HepG2 (cell line): ENCODE data around the gene DIPK1C. TPM values are rescaled to one million over a fixed set of nuclear protein-coding genes. Genes with fewer than 3 reads are reported as not detected.
A peak's percentile ranks its signal among the peaks of the same experiment; 100 is the strongest.

Source experiments
- ATAC-seq: fragments of 200-7000 bp; cut with Tn5 transposase; 3 replicates; pipeline ENCODE4 v1.9.1; 2020; ENCODE audit warnings: mild to moderate bottlenecking, moderate library complexity
- BruUV-seq: library from RNA; stranded (reverse); fragments of 400-500 nt; replicated peaks from 2 replicates; lab custom pipeline; 2021; lab: Mats Ljungman, UMichigan
- CTCF ChIA-PET: fragments of 300-600 bp; formaldehyde crosslinking; extraction: SDS; loops from one replicate; lab custom pipeline; 2021; ENCODE audit warnings: low total read pairs, inconsistent platforms, low intra/inter-chr PET ratio; lab: Yijun Ruan, JAX
- POLR2A ChIA-PET: fragments of 350-600 bp; sonication (Branson Sonifier 250); formaldehyde crosslinking; loops from one replicate; lab custom pipeline; 2020; ENCODE audit warnings: antibody characterized with exemption, inconsistent platforms; lab: Yijun Ruan, JAX
- DNase-seq: peaks from one replicate; pipeline ENCODE4 v3.0.0-alpha.2; 2015; ENCODE audit warnings: low spot score
- FAIRE-seq: peaks from 3 replicates; lab custom pipeline; 2011; peaks lifted over from hg19 to GRCh38; lab: Jason Lieb, UNC
- H2AFZ ChIP-seq: one replicate; pipeline ENCODE4 v1.6.1; 2011; ENCODE audit warnings: low read length, inconsistent platforms
- H3K27ac ChIP-seq: fragments of 300-600 bp; 3 replicates; pipeline ENCODE4 v1.8.0; 2011; ENCODE audit warnings: mixed run types, mild to moderate bottlenecking, mixed read lengths, low read length, inconsistent platforms; ENCODE audit not compliant: insufficient read depth; ENCODE audit errors: extremely low read length
- H3K27me3 ChIP-seq, 2 experiments: fragments of 200-600 bp in 1 of 2; 2 replicates in 1 of 2; 3 replicates in 1 of 2; pipeline versions ENCODE4 v1.6.0 to v1.8.0; 2011; ENCODE audit warnings: low read length in 2 of 2, mild to moderate bottlenecking in 2 of 2, moderate library complexity in 2 of 2, inconsistent platforms in 1 of 2; ENCODE audit not compliant: insufficient read depth in 2 of 2, control insufficient read depth in 1 of 2
- H3K36me3 ChIP-seq, 2 experiments: fragments of 200-600 bp in 1 of 2; replicated peaks in 1 of 2; 2 replicates in 1 of 2; 3 replicates in 1 of 2; pipeline versions ENCODE4 v1.5.1 to v1.8.0; 2011; ENCODE audit warnings: low read length in 2 of 2, inconsistent platforms in 1 of 2; ENCODE audit not compliant: insufficient read depth in 2 of 2, control insufficient read depth in 1 of 2
- H3K4me1 ChIP-seq: 2 replicates; pipeline ENCODE4 v1.5.1; 2012; ENCODE audit warnings: low read length, inconsistent platforms; ENCODE audit not compliant: insufficient read depth
- H3K4me2 ChIP-seq: 2 replicates; pipeline ENCODE4 v1.6.0; 2011; ENCODE audit warnings: low read depth, low read length, inconsistent platforms
- H3K4me3 ChIP-seq, 3 experiments: fragments of 200-600 bp in 1 of 3; sonication (generic), shearing (Covaris generic) in 1 of 3; replicated peaks in 1 of 3; 2 replicates each; pipeline ENCODE4 v1.5.1; 2011 to 2016; ENCODE audit warnings: low read length in 3 of 3, inconsistent platforms in 2 of 3, low read depth in 2 of 3, mild to moderate bottlenecking in 2 of 3, control low read depth in 1 of 3, mixed read lengths in 1 of 3; ENCODE audit not compliant: insufficient read depth in 1 of 3
- H3K79me2 ChIP-seq: one replicate; pipeline ENCODE4 v1.6.1; 2011; ENCODE audit warnings: low read length, inconsistent platforms; ENCODE audit not compliant: insufficient read depth
- H3K9ac ChIP-seq: 2 replicates; pipeline ENCODE4 v1.6.0; 2011; ENCODE audit warnings: mild to moderate bottlenecking, low read depth, low read length, inconsistent platforms; ENCODE audit not compliant: insufficient read depth
- H3K9me3 ChIP-seq: 2 replicates; pipeline ENCODE4 v1.5.1; 2012; ENCODE audit warnings: mild to moderate bottlenecking, low read length
- H4K20me1 ChIP-seq: 2 replicates; pipeline ENCODE4 v1.6.0; 2011; ENCODE audit warnings: inconsistent platforms, mild to moderate bottlenecking, low read length, moderate library complexity; ENCODE audit not compliant: insufficient read depth
- ARID3A ChIP-seq: IDR thresholded peaks from 2 replicates; pipeline ENCODE4 v1.6.1; 2012; ENCODE audit warnings: low read depth, low read length, improper control_type of control experiment
- EP300 ChIP-seq, 3 experiments: sonication (generic) in 1 of 3; formaldehyde crosslinking in 1 of 3; IDR thresholded peaks; 2 replicates each; pipeline versions ENCODE4 v1.5.1 to v1.6.1; 2011 to 2020; ENCODE audit warnings: low read depth in 2 of 3, low read length in 2 of 3, borderline replicate concordance in 1 of 3, improper control_type of control experiment in 1 of 3, mild to moderate bottlenecking in 1 of 3, missing genetic modification reagents in 1 of 3, moderate library complexity in 1 of 3
- MNT ChIP-seq: fragments of 450-650 bp; IDR thresholded peaks from 2 replicates; pipeline ENCODE4 v1.6.1; 2016
- NCOR1 ChIP-seq: fragments of 200-600 bp; sonication (generic); IDR thresholded peaks from 2 replicates; pipeline ENCODE4 v1.7.0; 2017; ENCODE audit warnings: antibody characterized with exemption, low read length, borderline replicate concordance
- SALL1 ChIP-seq: sonication (generic); formaldehyde crosslinking; IDR thresholded peaks from 2 replicates; pipeline ENCODE4 v1.8.0; 2022; ENCODE audit warnings: mild to moderate bottlenecking, missing genetic modification reagents
- XRCC5 ChIP-seq: fragments of 200-400 bp; formaldehyde crosslinking; optimal IDR thresholded peaks from 2 replicates; pipeline ENCODE3; 2017; ENCODE audit warnings: mild to moderate bottlenecking, low read length
- ZNF280B ChIP-seq: sonication (generic); formaldehyde crosslinking; IDR thresholded peaks from 2 replicates; pipeline ENCODE4 v1.5.0; 2020; ENCODE audit warnings: missing genetic modification reagents, mild to moderate bottlenecking, borderline replicate concordance
- ZNF564 ChIP-seq: sonication (generic); formaldehyde crosslinking; IDR thresholded peaks from 2 replicates; pipeline ENCODE4 v1.8.1; 2023; ENCODE audit warnings: mild to moderate bottlenecking, missing genetic modification reagents
- whole genome bisulfite sequencing: methylation state at CpG from one replicate; pipeline ENCODE4 v1.1.6; 2017; ENCODE audit warnings: low lambda C conversion rate; 5-methylcytosine and 5-hydroxymethylcytosine counted together
- in situ Hi-C: cut with HindIII; loops from 2 replicates; pipeline ENCODE4 v1.10.0; 2017; ENCODE audit warnings: low pct_unique_long_range_greater_than_20kb; ENCODE audit not compliant: extremely low pct_ligation_motif_present
- intact Hi-C: fragments of 100-400 bp; cut with micrococcal nuclease; formaldehyde crosslinking; loops from one replicate; pipeline ENCODE4 v1.10.0; 2022; ENCODE audit not compliant: unreplicated experiment
- polyA plus RNA-seq, 8 experiments: library from polyadenylated mRNA; depleted of rRNA in 3 of 8; stranded (reverse) in 7 of 8; unstranded in 1 of 8; fragments of >200 nt; fragmentation: Illumina TruSeq in 4 of 8; extraction: Trizol in 4 of 8; gene quantifications; 2 replicates each; pipeline versions ENCODE4 v1.2.1 to v1.2.3, GENCODE V29; 2011 to 2016; ENCODE audit warnings: low read depth in 4 of 8, missing spikeins in 1 of 8, mixed read lengths in 1 of 8; ENCODE audit not compliant: insufficient read depth in 1 of 8
- total RNA-seq, 5 experiments: library from RNA; depleted of rRNA; stranded (reverse); fragments of >200 nt; fragmentation: Illumina TruSeq; extraction: Trizol; gene quantifications; 2 replicates each; pipeline ENCODE4 v1.2.3, GENCODE V29; 2016; ENCODE audit warnings: low read depth in 1 of 5

Gene DIPK1C
- total and polyA plus RNA-seq, 2 of the 13 experiments (the other 11 are each of a cell fraction or from before 2014, with no cell fraction given): 1.8 TPM; not detected in 1

GRCh38 chr18:74436158-74436769 is 20.8 kb downstream of the DIPK1C start (continued):
- no peak for TF ChIP-seq ZNF280B (CRISPR knock-in tag)
- TF ChIP-seq NCOR1: no peak
- no peak for TF ChIP-seq EP300 (IDR thresholded peaks at IDR 0.05; ENCODE audit: low read depth in 2 of 2, low read length in 2 of 2)
- TF ChIP-seq EP300 (CRISPR knock-in tag; IDR thresholded peaks at IDR 0.05; ENCODE audit: borderline replicate concordance): no peak
- TF ChIP-seq XRCC5: no peak
- no peak for TF ChIP-seq SALL1 (CRISPR knock-in tag)

- Histone ChIP-seq H3K79me2 (no peaks in the 10 kb centered on the region), H4K20me1 (no peaks in the 10 kb centered on the region), H3K27ac (no peak overlapping the region), H2AFZ (no peak overlapping the region), H3K9ac (no peak overlapping the region), H3K4me1 (no peaks in the 10 kb centered on the region), H3K27me3 (peaks cover 0 to 13% of the 10 kb centered on the region in 2 experiments; a peak in 2 of 5 replicates), H3K4me2 (no peak overlapping the region)
- 52% methylated on average over 4 of the region's 4 CpGs for WGBS
- no TSS peak for BruUV-seq
- POLR2A ChIA-PET: no interaction called here
- ATAC-seq: no peak
- CTCF ChIA-PET: no interaction called here
- no peak for DNase-seq
- TF ChIP-seq ZNF564 (CRISPR knock-in tag): no peak
- peak; percentile 54 for TF ChIP-seq MNT
- no peak for TF ChIP-seq ARID3A
- TF ChIP-seq, all 625 proteins: peak for 1
- Histone ChIP-seq H3K36me3 (no peaks in the 10 kb centered on the region), H3K4me3 (no peak overlapping the region), H3K9me3 (no peaks in the 10 kb centered on the region)
- no peak for FAIRE-seq
- intact Hi-C loops (no loop called here), in situ Hi-C loops (no loop called here)
Observed at GRCh38 chr18:74435740-74436139, 21.4 kb downstream of the DIPK1C start.
